Measurements from ENCODE around the gene DCAF6.
"Not testable (repeated sequence)": the region's sequence is repeated elsewhere in the genome, so short reads cannot be mapped to it uniquely, and the experiment has no call there.

The DCAF6 gene

GRCh38 chr1:168009322-168009721, 72.8 kb downstream of the DCAF6 start:
- in situ Hi-C loops (cut with MboI; ENCODE audit: low sequenced_read_pairs) = no loop called here

DNA sequence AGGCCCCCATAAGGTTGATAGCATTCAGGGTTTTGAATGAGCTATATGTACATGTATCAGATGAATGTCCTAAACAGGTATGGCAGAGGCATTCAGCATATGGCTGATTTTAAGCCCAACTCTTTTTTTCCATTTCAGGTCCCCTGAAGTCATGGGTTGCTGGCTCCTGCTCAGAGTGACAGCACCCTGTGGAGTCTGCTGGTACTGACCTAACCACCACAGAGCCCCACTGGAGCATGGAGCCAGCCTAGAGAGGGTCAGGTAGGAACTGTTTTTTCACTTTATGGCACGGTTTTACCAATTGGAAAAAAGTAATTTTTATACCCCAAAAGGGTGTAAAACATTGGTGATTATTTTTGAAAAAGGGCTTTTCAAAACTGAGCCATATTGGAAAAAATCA, 82.9 kb downstream of the DCAF6 start:
- in situ Hi-C loops (cut with MboI; ENCODE audit: low sequenced_read_pairs) = no loop called here

- in situ Hi-C loops (cut with MboI; ENCODE audit: low sequenced_read_pairs) = no loop called here
These were observed 94.7 kb downstream of the DCAF6 start for GRCh38 chr1:168031198-168031597.

DNA sequence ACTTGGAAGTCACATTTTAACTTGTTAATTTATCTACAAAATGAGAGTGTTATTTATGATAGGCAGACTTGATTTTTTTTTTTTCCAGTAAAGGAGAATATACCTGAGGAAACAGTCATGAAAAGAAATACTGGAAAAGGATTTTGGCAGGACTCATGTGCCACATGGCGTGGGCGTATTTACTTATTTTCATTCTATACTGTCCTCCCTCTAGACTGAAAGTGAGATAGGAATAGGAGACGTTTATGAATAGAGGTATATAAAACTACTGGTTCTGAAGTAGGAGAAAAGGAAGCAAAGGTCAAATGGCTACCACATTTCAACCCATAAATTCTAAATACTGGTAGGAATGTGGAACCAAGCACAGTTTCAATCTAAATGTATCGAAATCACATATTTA, 95.1 kb downstream of the DCAF6 start:
- in situ Hi-C loops (cut with MboI; ENCODE audit: low sequenced_read_pairs) = no loop called here

DNA sequence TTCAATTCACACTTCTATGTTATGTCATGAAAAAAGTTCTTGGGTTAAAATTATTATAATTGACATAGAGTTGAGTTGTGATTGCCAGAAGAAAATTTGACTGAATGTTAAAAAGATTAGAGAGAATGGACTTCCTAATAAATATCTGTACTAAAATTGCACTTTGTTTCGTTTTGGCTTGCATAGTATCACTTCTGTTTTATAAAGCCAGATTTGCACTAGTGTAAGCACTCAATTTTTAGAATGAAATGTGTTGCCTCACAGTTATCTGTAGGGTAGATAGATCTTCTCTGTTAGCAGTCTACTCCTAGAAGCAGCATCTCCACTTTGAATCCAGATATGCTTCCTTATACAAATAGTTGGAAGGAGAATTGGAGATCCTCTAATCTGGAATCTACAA, 95.5 kb downstream of the DCAF6 start:
- in situ Hi-C loops (cut with MboI; ENCODE audit: low sequenced_read_pairs) = no loop called here

DNA sequence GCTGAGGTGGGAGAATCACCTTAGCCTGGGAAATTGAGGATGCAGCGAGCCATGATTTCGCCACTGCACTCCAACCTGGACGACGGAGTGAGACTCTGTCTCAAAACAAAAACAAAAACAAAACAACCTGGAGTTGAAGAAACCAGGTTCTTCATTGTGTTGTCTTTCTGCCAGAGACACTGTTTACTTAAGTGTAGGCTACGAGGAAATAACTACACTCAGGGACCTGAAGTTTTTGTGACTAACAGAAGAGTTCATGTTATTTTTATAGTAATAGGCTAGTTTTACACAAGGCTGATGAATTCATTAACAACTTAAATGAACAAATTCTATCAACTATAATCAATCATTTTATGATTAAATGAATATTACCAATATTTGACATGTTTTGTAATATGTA, 98.9 kb downstream of the DCAF6 start:
- in situ Hi-C loops (cut with MboI; ENCODE audit: low sequenced_read_pairs) = no loop called here

- in situ Hi-C loops (cut with MboI; ENCODE audit: low sequenced_read_pairs) = no loop called here
These were observed 105.9 kb downstream of the DCAF6 start for GRCh38 chr1:168042362-168042761.

- in situ Hi-C loops (cut with MboI; ENCODE audit: low sequenced_read_pairs) = no loop called here
These were observed 108.8 kb downstream of the DCAF6 start for GRCh38 chr1:168045311-168045710.

DNA sequence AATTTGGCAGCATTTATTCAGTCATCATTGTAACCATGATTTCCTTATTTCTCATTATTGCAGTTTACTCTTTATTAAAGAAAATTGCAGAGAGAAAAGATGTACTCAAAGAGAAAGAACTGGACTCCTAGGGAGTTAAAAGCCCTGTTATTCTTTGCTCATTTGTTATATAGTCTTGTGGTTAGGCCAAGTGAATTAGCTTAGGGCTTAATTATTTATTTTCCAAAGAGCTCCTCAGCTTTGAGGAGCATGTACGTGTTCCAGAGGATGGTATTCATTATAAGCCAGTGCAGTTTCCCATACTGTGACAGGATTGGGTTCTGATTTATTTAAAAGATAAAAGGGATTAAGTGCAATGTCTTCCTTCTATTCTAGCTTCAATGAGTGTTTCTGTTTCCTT, 113.8 kb downstream of the DCAF6 start:
- in situ Hi-C loops (cut with MboI; ENCODE audit: low sequenced_read_pairs) = no loop called here

- in situ Hi-C loops (cut with MboI; ENCODE audit: low sequenced_read_pairs) = no loop called here
These were observed 114.4 kb downstream of the DCAF6 start for GRCh38 chr1:168050880-168051279.

- in situ Hi-C loops (cut with MboI; ENCODE audit: low sequenced_read_pairs) = no loop called here
These were observed 117.2 kb downstream of the DCAF6 start for GRCh38 chr1:168053681-168054080.

DNA sequence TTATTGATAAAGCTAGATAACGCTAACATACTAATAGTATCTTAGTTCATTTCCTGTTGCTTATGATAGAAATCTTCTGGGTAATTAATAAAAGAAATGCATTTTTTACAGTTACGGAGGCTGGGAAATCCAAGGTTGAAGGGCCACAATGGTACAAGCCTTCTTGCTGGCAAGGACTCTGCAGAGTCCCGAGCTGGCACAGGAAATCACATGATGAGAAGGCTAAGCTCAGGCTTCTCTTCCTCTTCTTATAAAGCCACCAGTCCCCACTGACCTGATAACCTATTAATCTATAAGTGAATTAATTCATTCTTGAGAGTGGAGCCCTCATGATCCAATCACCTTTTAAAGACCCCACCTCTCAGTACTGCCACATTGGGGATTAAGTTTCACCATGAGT, 117.6 kb downstream of the DCAF6 start:
- in situ Hi-C loops (cut with MboI; ENCODE audit: low sequenced_read_pairs) = no loop called here

GRCh38 chr1:168056152-168056551, 119.7 kb downstream of the DCAF6 start:
- in situ Hi-C loops (cut with MboI; ENCODE audit: low sequenced_read_pairs) = not testable (repeated sequence)

- in situ Hi-C loops (cut with MboI; ENCODE audit: low sequenced_read_pairs) = no loop called here
These were observed 120.9 kb downstream of the DCAF6 start for GRCh38 chr1:168057355-168057754.

GRCh38 chr1:168057921-168058320, 121.4 kb downstream of the DCAF6 start:
- in situ Hi-C loops (cut with MboI; ENCODE audit: low sequenced_read_pairs) = no loop called here

GRCh38 chr1:168064216-168064615, 127.7 kb downstream of the DCAF6 start:
- in situ Hi-C loops (cut with MboI; ENCODE audit: low sequenced_read_pairs) = no loop called here

GRCh38 chr1:168065506-168065905, 129.0 kb downstream of the DCAF6 start:
- in situ Hi-C loops (cut with MboI; ENCODE audit: low sequenced_read_pairs) = no loop called here

DNA sequence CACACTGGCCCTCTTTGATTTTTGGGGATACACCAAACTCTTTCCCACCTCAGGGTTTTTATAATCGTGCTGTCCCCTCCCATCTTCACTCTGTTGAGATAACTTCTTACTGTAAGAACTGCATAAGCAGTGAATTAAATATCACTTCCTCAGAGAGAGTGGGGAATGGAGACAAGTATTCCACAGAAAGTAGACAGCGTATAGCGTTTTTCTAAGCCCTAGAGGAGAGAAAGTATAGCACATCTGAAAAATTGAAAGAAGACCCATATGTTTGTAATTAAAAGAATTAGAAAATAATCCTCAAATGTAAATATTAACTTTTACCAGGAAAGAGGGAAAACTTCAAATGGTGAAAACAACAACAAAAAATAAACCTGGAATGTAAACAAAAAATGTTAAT, 132.9 kb downstream of the DCAF6 start:
- in situ Hi-C loops (cut with MboI; ENCODE audit: low sequenced_read_pairs) = no loop called here

GRCh38 chr1:168079761-168080160, 143.3 kb downstream of the DCAF6 start:
- in situ Hi-C loops (cut with MboI; ENCODE audit: low sequenced_read_pairs) = no loop called here

GRCh38 chr1:168081373-168082007, 145.0 kb downstream of the DCAF6 start:
- in situ Hi-C loops (cut with MboI; ENCODE audit: low sequenced_read_pairs) = no loop called here

GRCh38 chr1:168082008-168082876, 145.8 kb downstream of the DCAF6 start:
- in situ Hi-C loops (cut with MboI; ENCODE audit: low sequenced_read_pairs) = no loop called here

Measured in HL-60/S4 treated with phorbol 12-myristate 13-acetate at 8.2 ng/mL for 4 days and 3 days (cell line).